Cardiac atrium fibroblast (primary cell): ENCODE results near the gene LELP1. TPM values are rescaled to one million over a fixed set of nuclear protein-coding genes. Genes with fewer than 3 reads are reported as not detected.

Experiments used
- total RNA-seq: library from RNA; depleted of rRNA; stranded (reverse); fragments of >200 nt; gene quantifications from 2 replicates; pipeline ENCODE4 v1.2.3, GENCODE V29; 2015

Gene LELP1
- total RNA-seq = not detected in 2 replicates

DNA sequence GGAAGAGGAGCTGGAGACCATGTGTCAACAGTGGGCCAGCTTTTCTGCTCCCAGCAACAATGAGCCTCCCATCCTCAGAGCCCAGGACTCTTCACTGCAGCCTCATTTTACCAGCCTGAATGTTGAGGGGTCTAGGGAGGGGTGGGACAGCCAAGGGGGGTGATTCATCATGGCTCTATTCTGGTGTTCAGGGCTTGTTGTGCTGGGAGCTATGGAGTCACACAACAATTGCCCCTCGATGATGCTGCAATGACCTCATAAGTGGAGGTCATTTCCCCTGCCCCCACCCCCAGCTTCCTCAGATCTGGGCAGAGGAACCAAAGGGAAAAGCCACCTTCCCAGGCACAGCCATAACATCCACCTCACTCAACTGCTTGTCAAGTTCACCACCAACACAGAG is at the start of gene LELP1:
Gene LELP1 (plus strand): TSS at position 301 of the 400 bp plus-strand sequence. CDS start 1,278 bp downstream, outside the sequence.

DNA sequence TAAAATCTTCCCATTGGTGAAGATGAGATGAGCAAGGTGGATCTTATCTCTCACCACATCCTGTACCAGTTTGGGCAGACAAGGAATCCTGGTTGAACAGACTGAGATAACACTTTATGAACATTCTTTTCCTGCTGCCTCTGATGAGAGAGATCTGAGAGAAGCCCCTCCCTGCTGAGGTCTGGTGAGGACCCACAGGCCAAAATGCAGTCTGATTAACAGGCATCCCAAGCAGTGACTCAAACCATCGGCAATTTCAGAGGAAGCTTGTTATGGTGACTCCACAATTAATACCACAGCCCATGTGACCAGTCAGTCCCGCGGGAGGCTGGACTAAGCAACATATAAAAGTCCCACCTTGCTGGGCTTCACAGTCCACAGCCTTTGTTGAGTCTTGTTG is 14.0 kb downstream of the LELP1 start, which contains the start of gene PRR9:
Gene PRR9 (plus strand): TSS at position 373 of the 400 bp plus-strand sequence. CDS start 561 bp downstream, outside the sequence.

Other genes starting within 250 kb of the LELP1 start
- gene SPRR4, start 232.8 kb upstream of the LELP1 start, total RNA-seq = not detected in 2 replicates
- gene SPRR1A, start 219.3 kb upstream of the LELP1 start, total RNA-seq = not detected in 2 replicates
- gene SPRR3, start 201.7 kb upstream of the LELP1 start, total RNA-seq = not detected in 2 replicates
- not detected in 2 replicates for gene SPRR1B, start 172.2 kb upstream of the LELP1 start, total RNA-seq
- gene SPRR2D, start 162.3 kb upstream of the LELP1 start, total RNA-seq = not detected in 2 replicates
- gene SPRR2A, start 145.9 kb upstream of the LELP1 start, total RNA-seq = not detected in 2 replicates
- not detected in 2 replicates for gene SPRR2B, start 131.8 kb upstream of the LELP1 start, total RNA-seq
- gene SPRR2E, start 108.9 kb upstream of the LELP1 start, total RNA-seq = not detected in 2 replicates
- not detected in 2 replicates for gene SPRR2F, start 89.9 kb upstream of the LELP1 start, total RNA-seq
- not detected in 2 replicates for gene SPRR2G, start 52.5 kb upstream of the LELP1 start, total RNA-seq
- not detected in 2 replicates for gene PRR9, start 14.2 kb downstream of the LELP1 start, total RNA-seq
- gene LORICRIN, start 56.3 kb downstream of the LELP1 start, total RNA-seq = not detected in 2 replicates
- not detected in 2 replicates for gene PGLYRP3, start 109.5 kb downstream of the LELP1 start, total RNA-seq
- gene PGLYRP4, start 145.4 kb downstream of the LELP1 start, total RNA-seq = not detected in 2 replicates
- not detected in 2 replicates for gene S100A9, start 154.4 kb downstream of the LELP1 start, total RNA-seq
- gene S100A12, start 172.2 kb downstream of the LELP1 start, total RNA-seq = not detected in 2 replicates
- gene S100A8, start 187.6 kb downstream of the LELP1 start, total RNA-seq = not detected in 2 replicates
- not detected in 2 replicates for gene S100A7A, start 213.1 kb downstream of the LELP1 start, total RNA-seq